GM21786 (cell line): Measurements from ENCODE around the gene ARL5C.

ENCODE experiments used
- ATAC-seq: cut with Tn5 transposase; IDR thresholded peaks from one replicate; pipeline ENCODE4 v1.9.1; 2021; ENCODE audit not compliant: unreplicated experiment

ARL5C gene

DNA sequence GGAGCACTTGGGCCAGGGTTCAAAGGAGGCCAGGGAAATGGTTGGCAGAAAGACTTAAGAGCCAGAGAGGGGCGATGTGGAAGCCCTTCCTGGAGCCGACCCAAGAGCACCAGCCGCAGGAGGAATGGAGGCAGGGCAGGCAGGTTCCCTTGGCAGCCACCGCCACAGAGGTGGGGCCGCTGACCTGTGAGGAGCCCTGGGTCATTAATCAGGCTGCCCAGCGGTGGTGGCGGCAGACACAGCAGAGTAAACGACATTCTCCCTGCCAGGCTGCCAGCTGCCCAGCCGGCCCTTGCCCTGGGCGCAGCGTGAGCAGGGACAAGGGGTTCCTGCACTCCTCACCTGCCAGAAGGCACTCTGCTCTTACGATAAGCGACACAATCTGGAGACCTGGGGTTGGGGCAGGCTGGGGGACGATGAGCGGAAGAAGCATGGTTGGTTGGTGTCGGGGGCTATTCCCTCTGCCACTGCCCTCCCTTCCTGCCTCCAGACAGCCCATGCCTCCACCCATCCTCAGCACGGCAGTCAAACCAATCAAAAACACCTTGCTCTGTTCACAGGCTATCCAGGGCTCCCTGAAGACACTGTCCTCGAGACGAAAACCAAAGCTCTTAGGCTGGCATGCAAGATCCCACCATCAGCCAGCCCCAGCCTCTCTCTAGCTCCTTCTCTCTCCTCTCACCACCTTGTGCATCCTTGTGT lies 55.4 kb downstream of the ARL5C start:
- ATAC-seq, result no peak

DNA sequence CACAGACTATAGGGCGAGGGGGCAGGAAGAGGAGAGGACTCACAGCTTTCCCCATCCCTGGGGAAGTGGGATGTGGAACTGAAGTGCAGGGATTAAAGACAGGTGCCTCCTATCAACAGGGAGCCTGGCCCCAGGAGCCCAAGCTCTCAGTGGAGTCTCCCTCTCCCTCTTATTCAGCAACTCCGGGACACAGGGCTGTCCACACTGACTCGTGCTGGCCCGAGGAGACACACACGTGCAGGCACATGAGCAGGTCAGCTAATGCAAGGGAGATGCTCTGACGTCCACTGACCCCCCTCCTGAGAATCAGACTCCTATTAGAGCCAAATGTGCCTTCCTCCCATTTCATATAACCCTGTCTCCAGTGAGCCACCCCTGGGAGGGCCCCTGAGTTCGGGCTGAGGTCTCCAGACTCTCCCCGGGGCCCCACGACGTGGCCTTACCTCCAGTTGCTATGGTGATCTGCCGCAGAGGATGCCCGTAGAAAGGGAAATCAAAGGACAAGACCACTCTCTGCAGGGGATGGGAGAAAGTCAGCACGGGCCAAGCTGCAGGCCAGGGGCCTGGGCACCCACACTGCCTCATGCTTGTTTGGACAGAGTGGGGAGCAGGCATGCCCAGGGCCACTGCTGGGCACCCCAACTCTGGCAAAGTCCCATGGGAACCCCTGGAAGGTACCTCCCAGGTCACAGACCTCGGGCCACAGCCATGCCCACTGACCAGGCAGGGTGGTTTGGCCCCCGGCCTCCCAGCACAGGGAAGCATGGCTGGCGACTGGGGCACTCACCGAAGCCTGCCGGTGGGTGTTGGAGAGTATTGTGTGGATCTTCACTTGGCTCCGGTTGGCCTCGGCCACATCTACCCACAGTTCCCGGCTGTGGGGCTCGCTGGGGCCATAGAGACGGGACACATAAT lies 57.2 kb downstream of the ARL5C start:
- no peak for ATAC-seq

DNA sequence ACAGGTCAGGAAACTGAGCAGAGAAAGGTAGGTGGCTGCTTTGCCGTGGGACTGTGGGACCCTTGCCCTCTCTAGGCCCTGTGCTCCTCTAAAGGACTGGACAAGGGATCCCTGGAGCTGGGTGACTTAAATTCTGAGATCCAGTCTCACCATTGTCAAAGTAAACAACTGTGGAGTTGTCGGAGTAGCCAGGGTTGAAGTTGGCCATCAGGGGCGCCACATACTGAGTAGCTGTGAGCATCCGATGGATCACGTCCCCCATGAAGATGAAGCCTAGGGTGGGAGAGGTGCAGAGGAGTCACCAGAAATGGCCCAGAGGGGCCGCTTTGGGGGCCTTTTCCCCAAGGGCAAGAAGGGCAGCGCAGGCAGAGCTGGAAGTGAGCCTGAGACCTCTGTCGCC lies 58.0 kb downstream of the ARL5C start:
- ATAC-seq, result no peak

GRCh38 chr17:39107155-39107554 lies 58.8 kb downstream of the ARL5C start:
- no peak for ATAC-seq
